NCI-H526 treated with DMSO at 0.1 percent for 48 hours (cell line): ENCODE data around the gene VASH2.
"Not testable (repeated sequence)": the region's sequence is repeated elsewhere in the genome, so short reads cannot be mapped to it uniquely, and the experiment has no call there.

Experiments used
- DNase-seq: peaks from one replicate; lab custom pipeline; 2025; lab: John Stamatoyannopoulos, UW

Gene VASH2

GRCh38 chr1:212981571-212982328 lies 31.4 kb downstream of the VASH2 start:
- DNase-seq: no peak

- no peak for DNase-seq
These were observed 32.2 kb downstream of the VASH2 start for GRCh38 chr1:212982430-212983152.

- DNase-seq: no peak
These were observed 33.1 kb downstream of the VASH2 start for GRCh38 chr1:212983482-212983881.

GRCh38 chr1:212984522-212985291 lies 34.4 kb downstream of the VASH2 start:
- no peak for DNase-seq

- no peak for DNase-seq
These were observed 36.2 kb downstream of the VASH2 start for GRCh38 chr1:212986551-212986950.

- no peak for DNase-seq
These were observed 37.5 kb downstream of the VASH2 start for GRCh38 chr1:212987702-212988322.

- no peak for DNase-seq
These were observed 39.9 kb downstream of the VASH2 start for GRCh38 chr1:212990276-212990675.

GRCh38 chr1:212993960-212994359 lies 43.6 kb downstream of the VASH2 start:
- not testable (repeated sequence) for DNase-seq

GRCh38 chr1:212994926-212995325 lies 44.6 kb downstream of the VASH2 start:
- DNase-seq: no peak

GRCh38 chr1:213003256-213003655 lies 52.9 kb downstream of the VASH2 start:
- DNase-seq: no peak

GRCh38 chr1:213008564-213008963 lies 58.2 kb downstream of the VASH2 start:
- DNase-seq: no peak

- DNase-seq: peak; percentile 27
These were observed 64.3 kb downstream of the VASH2 start for GRCh38 chr1:213014642-213015041.

GRCh38 chr1:213015099-213016050 lies 65.0 kb downstream of the VASH2 start, which contains the start of gene ANGEL2:
Gene ANGEL2 (minus strand): TSS chr1:213015867. CDS start chr1:213015671, 196 bp downstream.
- DNase-seq: peak; percentile 91

GRCh38 chr1:213017447-213018273 lies 67.3 kb downstream of the VASH2 start:
- no peak for DNase-seq

- DNase-seq: no peak
These were observed 69.1 kb downstream of the VASH2 start for GRCh38 chr1:213019450-213019849.

- DNase-seq: no peak
These were observed 69.7 kb downstream of the VASH2 start for GRCh38 chr1:213020016-213020415.

GRCh38 chr1:213027024-213027423 lies 76.7 kb downstream of the VASH2 start:
- not testable (repeated sequence) for DNase-seq

GRCh38 chr1:213032651-213033050 lies 82.3 kb downstream of the VASH2 start:
- no peak for DNase-seq

GRCh38 chr1:213034713-213035112 lies 84.4 kb downstream of the VASH2 start:
- DNase-seq: no peak

GRCh38 chr1:213035573-213035972 lies 85.2 kb downstream of the VASH2 start:
- DNase-seq: no peak
